NCI-H82 treated with DMSO at 0.1 percent for 48 hours (cell line): ENCODE results near the gene FBXO38.

Experiments used
- DNase-seq: peaks from one replicate; lab custom pipeline; 2025; ENCODE audit not compliant: unreplicated experiment; lab: John Stamatoyannopoulos, UW

FBXO38 gene

GRCh38 chr5:148383564-148384379 lies at the start of gene FBXO38:
TSS of gene FBXO38 (plus strand) at chr5:148383958. CDS start at chr5:148394777, 10,819 bp downstream.
- peak; percentile 93 for DNase-seq

- no peak for DNase-seq
These were observed 48.5 kb upstream of the FBXO38 start, which contains the start of gene SPINK9 for GRCh38 chr5:148335259-148335658. TSS of gene SPINK9 (plus strand) at chr5:148335559. CDS start at chr5:148335614, 55 bp downstream.

- DNase-seq, result no peak
These were observed 46.9 kb upstream of the FBXO38 start for GRCh38 chr5:148336704-148337435.

- DNase-seq, result no peak
These were observed 41.2 kb upstream of the FBXO38 start for GRCh38 chr5:148342371-148343045.

- DNase-seq, result no peak
These were observed 40.7 kb upstream of the FBXO38 start for GRCh38 chr5:148343046-148343407.

- DNase-seq, result no peak
These were observed 39.9 kb upstream of the FBXO38 start for GRCh38 chr5:148343603-148344487.

GRCh38 chr5:148347706-148348105 lies 36.1 kb upstream of the FBXO38 start:
- DNase-seq, result no peak

- no peak for DNase-seq
These were observed 31.1 kb upstream of the FBXO38 start for GRCh38 chr5:148352696-148353095.

GRCh38 chr5:148353634-148354033 lies 30.1 kb upstream of the FBXO38 start:
- DNase-seq, result no peak

- DNase-seq, result no peak
These were observed 19.4 kb upstream of the FBXO38 start for GRCh38 chr5:148364343-148364742.

- no peak for DNase-seq
These were observed 15.5 kb upstream of the FBXO38 start for GRCh38 chr5:148368299-148368698.

- no peak for DNase-seq
These were observed 11.5 kb upstream of the FBXO38 start for GRCh38 chr5:148372166-148372725.

- DNase-seq, result peak; percentile 93
These were observed 10.9 kb upstream of the FBXO38 start for GRCh38 chr5:148372893-148373292.

- DNase-seq, result peak; percentile 47
These were observed 8.9 kb upstream of the FBXO38 start for GRCh38 chr5:148374690-148375360.

- DNase-seq, result no peak
These were observed 7.6 kb upstream of the FBXO38 start for GRCh38 chr5:148376198-148376597.

- no peak for DNase-seq
These were observed 5.1 kb upstream of the FBXO38 start for GRCh38 chr5:148378670-148379069.

- DNase-seq, result no peak
These were observed 4.4 kb upstream of the FBXO38 start for GRCh38 chr5:148379340-148379739.

GRCh38 chr5:148381906-148382305 lies 1.9 kb upstream of the FBXO38 start:
- no peak for DNase-seq

GRCh38 chr5:148382961-148383360 lies 797 bp upstream of the FBXO38 start:
- DNase-seq, result no peak

GRCh38 chr5:148384380-148384737 lies 601 bp downstream of the FBXO38 start:
- no peak for DNase-seq
